Right atrium auricular region (tissue), 2 donors: ENCODE data around the gene LYZL2. TPM values are rescaled to one million over a fixed set of nuclear protein-coding genes. Genes with fewer than 3 reads are reported as not detected.

Experiments used
- DNase-seq: peaks from one replicate; pipeline ENCODE4 v3.0.0-alpha.2; 2019; ENCODE audit warnings: low spot score
- H3K27ac ChIP-seq, 2 donors: fragments of 200-600 bp; sonication (generic); 1 replicate in 1 of 2; 2 replicates in 1 of 2; pipeline ENCODE4 v1.5.1; 2016 to 2019
- H3K27me3 ChIP-seq, 2 donors: fragments of 200-600 bp; sonication (generic); one replicate each; pipeline versions ENCODE4 v1.5.1 to v1.6.0; 2017 to 2019
- H3K36me3 ChIP-seq: fragments of 200-600 bp; sonication (generic); one replicate; pipeline ENCODE4 v1.5.1; 2016
- H3K4me1 ChIP-seq, 2 donors: fragments of 200-600 bp; sonication (generic); one replicate each; pipeline versions ENCODE4 v1.5.1 to v1.6.0; 2017 to 2019
- H3K4me3 ChIP-seq, 2 donors: fragments of 200-600 bp; sonication (generic); 1 replicate in 1 of 2; 2 replicates in 1 of 2; pipeline ENCODE4 v1.5.1; 2017 to 2019; ENCODE audit warnings: mild to moderate bottlenecking in 1 of 2, moderate library complexity in 1 of 2
- H3K9me3 ChIP-seq, 2 donors: fragments of 200-600 bp; sonication (generic); one replicate each; pipeline ENCODE4 v1.5.1; 2019
- CTCF ChIP-seq, 2 donors: fragments of 200-600 bp; sonication (generic); IDR thresholded peaks; one replicate each; pipeline ENCODE4 v1.5.1; 2019; ENCODE audit warnings: antibody characterized with exemption in 2 of 2
- total RNA-seq, 2 donors: library from RNA; depleted of rRNA; stranded (reverse); fragments of >200 nt; gene quantifications; one replicate each; pipeline ENCODE4 v1.1.0, GENCODE V29; 2016

Gene LYZL2
- total RNA-seq, 2 donors from 2014 or later: not detected

- Histone ChIP-seq H3K27ac (no peak overlapping the region), H3K36me3 (no peaks in the 10 kb centered on the region), H3K4me3 (no peak overlapping the region), H3K27me3 (no peaks in the 10 kb centered on the region), H3K4me1 (no peaks in the 10 kb centered on the region), H3K9me3 (peaks cover 4 to 9% of the 10 kb centered on the region in 2 donors)
- TF ChIP-seq CTCF (IDR thresholded peaks at IDR 0.05): no peak
- DNase-seq: no peak
Measured at GRCh38 chr10:30574432-30574796, 55.1 kb downstream of the LYZL2 start.

- H3K27ac ChIP-seq: no peak overlapping the region
- no peak for DNase-seq
- H3K4me3 ChIP-seq: no peak overlapping the region
- no peak for TF ChIP-seq CTCF (IDR thresholded peaks at IDR 0.05)
- H3K4me1 ChIP-seq: no peaks in the 10 kb centered on the region
- H3K9me3 ChIP-seq: peaks cover 4 to 9% of the 10 kb centered on the region in 2 donors
- H3K27me3 ChIP-seq: no peaks in the 10 kb centered on the region
- H3K36me3 ChIP-seq: no peaks in the 10 kb centered on the region
Measured at GRCh38 chr10:30573721-30574431, 55.7 kb downstream of the LYZL2 start.

DNA sequence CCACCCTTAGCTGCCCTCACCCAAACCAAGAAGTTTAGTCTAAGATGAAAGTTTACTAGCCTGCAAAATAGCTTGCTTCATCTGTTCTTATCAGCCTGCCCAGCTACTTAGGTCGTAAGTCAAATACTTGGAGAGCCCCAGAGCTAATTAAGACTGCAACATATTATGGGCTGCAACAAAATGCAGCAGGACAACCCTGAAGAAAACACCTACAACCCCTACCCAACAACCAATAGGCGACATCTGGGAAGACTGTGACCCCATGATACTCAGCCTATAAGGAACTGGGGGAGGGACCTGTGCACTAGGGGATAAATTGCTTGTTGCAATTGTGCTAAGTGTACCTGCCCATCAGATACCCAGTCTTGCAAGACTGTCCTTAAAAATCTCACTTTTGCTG is 64.1 kb downstream of the LYZL2 start:
- TF ChIP-seq CTCF (IDR thresholded peaks at IDR 0.05): no peak
- no peaks in the 10 kb centered on the region for H3K36me3 ChIP-seq
- H3K4me3 ChIP-seq: no peak overlapping the region
- DNase-seq: no peak
- peaks cover 3 to 6% of the 10 kb centered on the region in 2 donors for H3K9me3 ChIP-seq
- no peaks in the 10 kb centered on the region for H3K27me3 ChIP-seq
- no peaks in the 10 kb centered on the region for H3K4me1 ChIP-seq
- H3K27ac ChIP-seq: no peak overlapping the region

DNA sequence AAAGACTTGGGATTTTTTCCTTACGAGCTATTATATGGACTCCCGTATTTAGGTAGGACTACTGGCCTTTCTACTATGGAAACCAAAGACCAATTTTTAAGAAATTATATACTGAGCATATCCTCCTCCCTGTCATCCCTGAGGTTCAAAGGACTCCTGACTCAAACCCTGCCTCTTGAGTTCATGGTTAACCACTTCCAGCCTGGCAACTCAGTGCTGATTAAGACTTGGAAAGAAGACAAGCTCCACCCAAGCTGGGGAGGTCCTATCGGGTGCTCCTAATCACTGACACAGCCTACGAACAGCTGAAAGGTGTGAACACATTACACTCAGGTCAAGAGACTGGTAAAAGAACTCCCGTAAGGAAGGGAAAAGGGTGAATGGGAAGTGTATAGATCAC is 66.8 kb downstream of the LYZL2 start:
- Histone ChIP-seq H3K27me3 (no peaks in the 10 kb centered on the region), H3K27ac (no peak overlapping the region), H3K36me3 (no peaks in the 10 kb centered on the region), H3K4me3 (no peak overlapping the region), H3K9me3 (no peaks in the 10 kb centered on the region), H3K4me1 (no peaks in the 10 kb centered on the region)
- DNase-seq: no peak
- no peak for TF ChIP-seq CTCF (IDR thresholded peaks at IDR 0.05)

Other genes starting within 250 kb of the LYZL2 start
- gene MAP3K8, start 195.6 kb downstream of the LYZL2 start, total RNA-seq: 10 to 100 TPM; 10.6 to 18.9 TPM